ENCODE results near the gene GAP43.

Gene GAP43

DNA sequence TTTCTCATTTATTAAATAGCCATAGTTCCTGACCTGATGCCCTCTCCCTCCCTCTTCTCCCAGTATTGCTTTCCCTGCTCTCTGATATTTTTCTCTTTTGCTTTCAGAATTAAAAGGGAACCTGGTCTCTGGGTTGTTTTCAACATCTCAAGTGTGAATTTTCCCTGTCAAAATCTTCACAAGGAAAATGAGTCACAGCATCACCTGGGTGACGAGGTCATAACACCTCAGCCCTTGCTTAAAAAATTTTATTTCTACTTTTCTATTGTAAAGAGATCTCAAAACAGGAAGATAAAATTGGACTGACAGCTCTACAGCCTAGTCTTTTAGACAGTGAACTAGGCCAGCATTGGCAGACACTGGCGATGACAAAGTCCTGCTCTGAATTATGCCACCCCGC, 40.1 kb downstream of the GAP43 start:
- peak; percentile 8 for DNase-seq

DNA sequence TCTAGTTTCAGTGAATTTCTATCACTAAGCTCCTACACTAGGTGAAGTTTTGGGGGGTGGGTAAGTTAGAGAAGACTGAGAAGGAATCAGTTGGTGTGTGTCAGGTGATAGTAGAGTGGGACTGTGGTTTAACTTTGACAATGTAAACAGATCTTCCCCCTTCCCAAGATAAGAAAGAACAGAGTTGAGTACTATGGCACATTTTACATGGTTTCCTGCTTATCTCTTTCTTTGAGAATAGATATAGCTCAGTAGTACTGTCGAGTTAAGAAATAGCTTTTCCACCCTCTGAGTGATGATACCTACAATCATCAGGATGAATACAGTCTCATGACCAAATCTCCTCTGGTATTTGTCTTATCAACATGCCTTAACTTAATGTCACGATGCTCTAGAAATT, 42.8 kb downstream of the GAP43 start:
- DNase-seq: no peak

DNA sequence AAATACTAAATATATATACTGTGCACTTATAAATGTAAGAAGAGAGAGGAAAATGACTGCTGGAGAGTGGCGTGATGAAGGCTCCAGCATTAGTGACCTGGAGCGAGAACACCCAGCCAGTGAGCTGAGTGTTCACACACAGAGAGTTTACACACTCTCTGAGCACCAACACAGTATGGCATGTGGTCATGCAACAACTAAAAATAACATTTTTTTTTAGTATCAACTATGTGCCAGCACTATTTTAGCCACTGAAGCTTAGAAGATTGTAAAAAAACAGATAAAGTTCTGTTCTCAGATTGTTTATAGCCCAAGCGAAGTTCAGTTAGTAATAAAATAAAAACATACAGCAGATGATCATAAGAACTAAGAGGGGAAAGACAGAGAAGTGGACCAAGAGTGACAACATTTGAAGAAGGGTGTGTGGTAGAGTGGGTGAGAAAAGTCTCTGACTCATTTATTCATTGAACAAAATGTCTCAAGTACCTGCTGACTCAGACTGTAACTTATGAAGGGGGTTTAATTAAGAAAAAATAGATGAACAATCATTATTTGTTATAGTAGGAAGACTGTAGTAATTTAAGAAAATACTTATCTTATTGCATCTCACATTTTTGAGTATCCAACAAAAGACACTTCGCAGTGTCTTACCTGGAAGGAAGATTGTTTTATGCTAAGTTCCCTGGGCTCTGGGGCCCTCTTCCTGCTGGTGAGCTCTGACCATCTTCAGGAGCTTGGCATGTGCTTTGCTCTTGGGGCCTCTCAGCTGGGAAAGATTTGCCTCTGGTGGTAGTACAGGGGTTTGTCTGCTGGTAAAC, 43.8 kb downstream of the GAP43 start:
- peak; percentile 5 for DNase-seq

DNA sequence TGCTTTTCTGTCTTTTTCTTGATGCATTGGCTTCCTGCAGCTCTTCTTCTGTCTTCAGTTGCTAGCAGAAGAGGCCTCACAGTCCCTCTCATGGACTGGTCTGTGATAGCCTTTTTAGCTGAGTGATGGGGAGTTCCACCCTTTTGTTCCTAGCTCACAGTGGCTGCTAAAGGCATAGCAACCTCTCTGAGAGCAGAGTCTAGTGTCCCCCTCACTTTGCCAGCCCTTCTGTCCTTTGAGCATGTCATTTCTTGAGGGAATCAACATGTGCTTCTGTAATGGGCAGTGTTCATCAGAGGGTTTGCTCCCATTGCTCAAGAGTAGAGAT, 44.4 kb downstream of the GAP43 start:
- DNase-seq: no peak

DNA sequence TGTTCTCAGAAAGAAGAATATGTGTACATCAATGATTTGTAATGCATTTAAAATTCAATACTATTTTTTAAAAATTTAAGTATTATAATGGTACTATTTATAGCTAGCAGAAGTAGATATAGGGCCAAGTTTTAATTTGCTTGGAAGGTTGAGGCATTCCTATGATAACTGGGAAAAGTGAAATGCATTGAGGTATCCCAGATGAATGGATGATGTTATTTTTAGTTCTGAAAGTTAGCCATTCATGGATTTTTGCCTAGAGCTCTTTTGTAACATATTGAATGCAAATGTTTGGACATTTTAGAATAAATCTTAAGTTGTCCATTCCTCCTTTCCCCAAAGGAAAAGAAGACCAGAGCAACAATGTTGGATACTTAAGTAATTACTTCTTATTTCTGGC, 47.6 kb downstream of the GAP43 start:
- no peak for DNase-seq

DNA sequence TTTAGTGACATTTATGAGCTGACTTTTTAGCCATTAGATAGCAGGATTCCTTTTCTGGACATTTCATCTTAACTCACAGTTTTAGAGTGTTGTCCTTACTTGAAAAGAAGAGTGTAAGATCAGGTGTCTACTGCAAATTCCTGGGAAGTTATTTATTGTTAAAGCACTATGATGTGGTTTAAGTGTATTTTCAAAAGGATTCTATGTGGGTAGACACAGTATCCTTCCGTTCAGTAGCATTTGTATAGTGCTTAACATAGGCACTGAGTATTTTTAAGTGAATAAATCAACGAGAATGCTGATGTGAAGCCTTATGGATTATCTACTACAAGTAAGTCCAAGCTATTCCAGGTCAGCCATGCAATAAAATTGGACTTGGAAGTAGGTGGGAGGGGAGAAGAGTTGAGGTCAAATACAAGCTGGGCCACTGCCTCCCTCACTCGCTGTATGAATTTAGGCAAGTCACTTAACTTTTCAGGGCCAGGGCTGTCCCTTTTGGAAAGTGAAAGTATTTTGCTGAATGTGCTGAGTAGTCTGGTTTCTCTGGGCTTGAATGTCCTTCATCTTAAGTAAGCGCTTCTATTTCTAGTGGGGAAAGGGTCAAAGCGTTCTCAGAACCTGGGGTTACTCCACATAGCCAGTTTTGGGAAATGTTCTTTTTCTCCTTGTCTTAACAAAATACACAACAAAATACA, 48.6 kb downstream of the GAP43 start:
- DNase-seq: peak; percentile 24

DNA sequence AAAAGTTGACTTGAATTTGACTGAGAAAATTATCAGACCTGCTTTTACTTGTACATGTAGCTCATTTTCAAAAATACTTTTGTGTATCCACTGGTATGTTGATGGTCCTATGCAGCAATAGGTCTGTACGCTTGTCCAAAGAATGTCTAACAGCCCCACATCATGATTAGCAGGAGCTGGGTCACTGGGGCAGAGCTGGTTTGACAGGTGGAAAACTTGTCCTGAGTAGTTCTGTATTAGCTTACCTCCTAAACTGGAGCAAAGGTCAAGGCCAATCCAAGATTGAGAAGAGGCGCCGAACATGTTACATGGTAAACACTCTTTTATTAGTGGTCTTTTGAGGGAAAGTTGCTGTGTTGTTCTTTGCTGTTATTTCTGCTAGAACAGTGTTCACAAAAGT, 50.6 kb downstream of the GAP43 start:
- no peak for DNase-seq

DNA sequence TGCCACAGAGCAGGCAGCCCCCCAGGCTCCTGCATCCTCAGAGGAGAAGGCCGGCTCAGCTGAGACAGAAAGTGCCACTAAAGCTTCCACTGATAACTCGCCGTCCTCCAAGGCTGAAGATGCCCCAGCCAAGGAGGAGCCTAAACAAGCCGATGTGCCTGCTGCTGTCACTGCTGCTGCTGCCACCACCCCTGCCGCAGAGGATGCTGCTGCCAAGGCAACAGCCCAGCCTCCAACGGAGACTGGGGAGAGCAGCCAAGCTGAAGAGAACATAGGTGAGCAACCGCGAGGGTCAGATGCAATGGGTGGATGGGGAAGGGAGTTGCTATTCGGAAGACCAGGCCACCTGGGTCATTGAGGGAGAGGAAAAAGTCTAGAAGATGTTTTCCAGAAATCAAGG, 53.0 kb downstream of the GAP43 start:
- DNase-seq: no peak

DNA sequence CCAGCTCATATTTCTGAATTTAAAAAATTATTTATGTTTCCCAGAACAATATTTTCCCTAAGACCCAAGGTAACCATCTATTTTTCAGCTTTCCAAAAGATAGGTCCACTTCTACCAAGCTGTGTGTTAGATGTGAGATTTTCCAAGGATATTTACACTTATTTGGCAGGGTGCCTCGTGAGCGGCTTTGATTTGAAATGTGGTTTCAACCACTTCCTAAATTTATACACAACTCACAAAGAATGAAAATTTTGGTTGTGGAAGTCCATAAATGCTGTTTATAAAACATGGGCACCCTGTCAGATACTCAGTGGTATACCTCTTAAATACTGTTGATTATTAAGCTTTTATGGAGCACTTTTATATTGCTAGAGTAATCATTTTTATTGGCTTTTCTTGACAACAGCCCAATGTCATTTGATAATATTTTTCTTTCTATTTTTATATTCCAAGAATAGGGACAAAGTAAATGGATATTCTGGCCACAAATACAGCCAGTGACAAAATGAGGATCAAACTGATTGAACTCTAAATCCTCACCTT, 57.6 kb downstream of the GAP43 start:
- no peak for DNase-seq

DNA sequence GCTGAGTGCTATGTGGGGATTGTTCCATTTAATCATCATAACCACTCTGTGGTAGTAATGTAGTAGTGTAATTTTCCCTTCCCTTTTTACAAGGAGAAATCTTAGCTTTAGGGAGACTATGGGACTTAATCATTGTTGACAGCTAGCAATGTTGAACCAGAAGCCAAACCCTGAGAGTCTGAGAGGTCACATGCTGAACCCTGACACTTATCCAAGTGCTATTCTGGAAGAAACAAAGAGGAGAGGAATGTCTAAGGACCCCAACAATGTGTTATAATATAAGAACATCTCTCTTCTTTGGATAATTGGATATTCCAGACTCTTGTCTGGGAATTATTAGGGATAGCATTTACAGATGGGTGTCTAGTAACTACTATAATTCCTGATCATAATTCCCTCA, 58.4 kb downstream of the GAP43 start:
- no peak for DNase-seq

DNA sequence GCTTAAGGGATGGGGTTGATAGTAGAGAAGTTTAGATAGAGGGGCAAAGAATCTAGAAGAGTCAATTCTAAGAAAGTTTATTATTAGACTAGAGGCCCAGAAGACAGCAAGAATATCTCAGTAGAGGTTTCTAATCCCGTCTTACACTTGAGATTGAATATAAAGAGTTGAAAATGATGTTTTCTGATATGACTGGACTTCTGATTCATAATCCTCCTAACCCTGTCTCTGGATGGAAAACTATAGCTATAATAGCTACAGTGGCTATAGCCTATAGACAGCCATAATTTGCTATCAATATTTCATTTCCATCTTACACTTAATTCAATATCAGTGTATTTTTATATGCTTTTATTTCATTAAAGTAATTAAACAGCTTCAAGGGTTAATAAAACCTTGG, 60.0 kb downstream of the GAP43 start:
- no peak for DNase-seq

DNA sequence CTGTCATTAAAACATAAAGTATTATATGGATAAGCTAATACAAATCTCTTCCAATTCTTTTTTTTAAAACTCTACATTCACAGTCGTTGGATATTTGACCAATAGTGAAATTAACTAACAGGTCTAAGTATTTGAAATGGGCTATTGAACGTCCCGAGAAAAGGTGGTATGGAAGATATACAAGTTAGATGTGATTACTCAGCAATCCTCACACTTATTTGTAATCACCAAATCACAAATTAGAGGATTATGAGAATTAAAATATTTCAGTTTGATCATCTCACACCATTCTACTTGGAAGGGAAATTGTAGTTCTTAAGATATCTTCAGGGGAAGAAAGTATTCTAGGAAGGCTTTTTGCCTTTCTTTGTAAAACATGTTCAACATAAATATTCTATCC, 60.5 kb downstream of the GAP43 start:
- no peak for DNase-seq

DNA sequence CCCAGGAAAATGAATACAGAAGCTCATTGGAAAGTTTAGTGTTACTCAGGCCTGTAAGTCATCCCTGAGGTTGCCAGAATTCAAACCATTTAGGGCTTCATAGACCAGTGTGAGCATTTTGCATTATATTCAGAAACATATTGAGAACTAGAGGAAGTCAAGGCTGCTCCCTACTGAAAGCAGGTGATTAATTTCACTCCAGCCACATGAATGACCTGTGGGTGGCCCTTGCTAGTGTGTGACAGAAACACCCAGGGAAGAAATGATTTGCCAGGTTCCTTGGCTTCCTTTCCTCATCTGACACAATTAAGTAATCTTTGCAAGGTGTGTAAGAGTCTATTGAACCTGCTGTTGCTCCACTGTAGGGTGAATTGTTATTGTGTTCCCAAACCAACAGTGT, 61.8 kb downstream of the GAP43 start:
- no peak for DNase-seq

DNA sequence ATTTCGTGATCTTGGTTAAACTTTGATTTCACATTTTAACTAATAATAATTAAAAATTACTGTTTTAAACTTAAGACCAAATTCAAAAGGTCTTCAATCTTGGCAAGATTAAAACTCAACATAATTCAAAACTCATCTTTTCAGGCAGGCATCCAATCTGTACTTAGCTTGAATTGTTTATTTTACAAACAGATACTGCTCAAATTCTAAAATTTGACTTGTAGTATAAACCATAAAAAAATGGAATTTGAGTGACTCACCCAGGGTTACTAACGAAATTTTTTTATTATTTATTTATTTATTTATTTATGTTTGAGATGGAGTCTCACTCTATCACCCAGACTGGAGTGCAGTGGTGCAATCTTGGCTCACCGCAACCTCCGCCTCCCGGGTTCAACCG, 64.4 kb downstream of the GAP43 start:
- no peak for DNase-seq

DNA sequence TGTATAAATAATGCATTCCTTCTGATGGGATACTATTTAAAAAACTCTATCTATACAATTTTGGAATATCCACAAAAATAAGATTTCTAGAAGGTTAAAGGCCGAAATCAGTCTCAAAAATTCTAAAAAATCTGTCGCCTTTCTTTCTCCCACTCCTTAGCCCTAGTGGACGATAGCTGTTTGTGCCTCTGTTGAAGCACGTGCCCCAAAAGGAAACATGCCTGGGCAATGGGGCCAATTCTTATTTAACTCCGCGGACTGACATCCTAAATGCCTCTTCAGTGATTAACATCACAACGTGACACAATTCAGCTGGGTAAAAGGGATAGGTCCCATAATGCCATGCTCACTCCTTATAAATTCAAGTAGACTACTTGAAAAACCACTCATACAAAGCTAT, 65.1 kb downstream of the GAP43 start:
- DNase-seq: no peak

DNA sequence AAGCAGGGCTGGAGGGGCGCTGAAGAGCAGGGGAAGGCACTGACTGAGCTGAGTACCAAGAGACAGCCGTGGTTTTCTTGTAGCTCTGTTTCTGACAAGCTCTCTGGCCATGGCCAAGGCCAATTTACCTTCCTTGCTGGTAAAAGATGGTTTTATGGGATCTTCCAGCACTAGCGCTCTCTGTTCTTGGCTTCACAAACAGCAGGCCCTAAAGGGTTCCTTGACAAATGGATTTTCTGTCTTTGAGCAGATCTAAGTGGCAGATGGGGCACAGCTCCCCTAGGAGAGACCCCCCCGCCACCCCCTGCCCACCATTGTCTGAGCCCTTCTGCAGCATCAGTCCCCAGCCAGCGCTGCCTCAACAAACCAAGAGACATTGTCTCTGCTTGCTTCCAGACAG, 66.6 kb downstream of the GAP43 start:
- DNase-seq: no peak

DNA sequence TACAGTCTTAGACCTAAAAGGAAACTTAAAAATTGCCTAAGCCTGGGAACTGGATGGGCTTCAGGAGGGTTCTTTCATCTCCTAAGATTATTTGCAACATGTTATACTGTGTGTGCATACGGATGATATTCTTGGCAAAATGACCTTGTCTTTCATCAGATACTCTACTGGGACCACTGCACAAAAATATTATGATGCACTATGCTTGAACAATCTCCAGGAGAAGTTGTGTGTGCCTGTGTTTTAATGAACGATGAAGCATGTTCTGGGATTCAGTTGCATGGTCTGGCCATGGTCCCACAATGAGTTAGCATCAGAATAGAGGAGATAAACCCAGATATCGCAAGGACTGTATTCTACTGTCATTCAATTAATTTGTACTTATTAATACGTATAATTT, 68.7 kb downstream of the GAP43 start:
- DNase-seq: no peak

DNA sequence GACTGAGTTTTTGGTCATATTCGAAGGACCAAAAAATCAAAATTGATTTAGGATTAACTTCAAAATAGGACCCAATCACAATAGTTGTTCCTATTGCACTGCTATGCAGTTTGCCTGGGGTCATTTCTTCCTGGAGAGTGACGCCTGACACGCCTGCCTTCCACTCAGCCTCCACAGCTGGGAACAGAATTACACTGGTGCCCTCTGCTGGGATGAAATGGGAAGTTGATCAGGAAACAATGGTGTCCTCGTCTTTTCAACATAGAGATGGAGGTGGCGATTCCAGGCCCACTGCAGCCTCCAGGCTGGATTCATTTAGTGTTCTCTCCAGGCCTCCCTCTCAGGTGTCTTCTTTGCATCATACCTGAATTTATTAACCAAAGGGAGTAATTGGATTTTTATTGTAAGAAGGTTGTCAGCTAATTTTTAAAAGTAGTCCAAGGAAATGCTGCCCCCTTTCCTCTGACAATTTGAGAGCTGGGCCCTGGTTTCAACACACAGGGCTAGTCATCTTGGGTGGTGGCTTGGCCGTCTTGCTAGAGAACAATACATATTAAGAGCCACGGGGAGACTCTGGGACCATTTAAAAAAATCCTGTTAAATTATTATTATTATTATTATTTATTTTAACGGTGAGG, 69.7 kb downstream of the GAP43 start:
- DNase-seq: peak; percentile 56

DNA sequence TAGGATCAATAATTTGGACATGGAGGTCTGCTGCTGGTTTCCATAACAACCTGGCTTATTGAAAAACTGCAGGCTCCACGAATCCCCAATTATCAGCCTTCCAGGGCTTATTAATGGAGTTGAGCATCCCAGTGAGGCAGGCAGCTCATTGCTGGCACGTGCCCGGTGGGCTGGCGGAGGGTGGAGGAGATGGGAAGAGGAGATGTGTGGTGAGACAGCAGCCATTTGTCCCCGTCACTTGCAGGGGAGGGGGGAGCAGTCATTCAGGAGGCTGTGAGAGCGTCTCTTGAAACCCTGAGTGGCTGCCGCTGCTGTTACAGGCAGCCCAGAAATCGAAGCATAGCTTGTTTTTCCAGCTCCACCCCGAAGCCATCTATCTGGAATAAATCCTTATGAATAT, 70.6 kb downstream of the GAP43 start:
- DNase-seq: no peak

DNA sequence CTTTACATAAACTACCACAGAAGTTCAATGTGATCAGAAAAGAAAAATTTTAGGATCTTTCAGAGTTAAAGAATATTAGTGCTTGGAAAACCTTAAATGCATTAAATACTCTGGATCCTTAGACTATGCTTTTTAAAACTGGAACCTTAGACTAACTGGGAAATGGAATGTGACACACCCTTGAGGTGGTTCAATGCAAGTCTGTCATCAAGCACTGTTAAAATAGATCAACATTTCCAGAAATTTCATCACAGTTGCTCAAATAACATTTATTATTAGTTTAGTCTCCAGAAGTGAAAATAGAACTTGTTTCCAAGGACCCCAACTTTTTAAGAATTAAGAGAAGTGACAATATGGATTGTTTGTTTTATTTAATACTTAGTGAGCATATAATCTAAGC, 71.8 kb downstream of the GAP43 start:
- no peak for DNase-seq

DNA sequence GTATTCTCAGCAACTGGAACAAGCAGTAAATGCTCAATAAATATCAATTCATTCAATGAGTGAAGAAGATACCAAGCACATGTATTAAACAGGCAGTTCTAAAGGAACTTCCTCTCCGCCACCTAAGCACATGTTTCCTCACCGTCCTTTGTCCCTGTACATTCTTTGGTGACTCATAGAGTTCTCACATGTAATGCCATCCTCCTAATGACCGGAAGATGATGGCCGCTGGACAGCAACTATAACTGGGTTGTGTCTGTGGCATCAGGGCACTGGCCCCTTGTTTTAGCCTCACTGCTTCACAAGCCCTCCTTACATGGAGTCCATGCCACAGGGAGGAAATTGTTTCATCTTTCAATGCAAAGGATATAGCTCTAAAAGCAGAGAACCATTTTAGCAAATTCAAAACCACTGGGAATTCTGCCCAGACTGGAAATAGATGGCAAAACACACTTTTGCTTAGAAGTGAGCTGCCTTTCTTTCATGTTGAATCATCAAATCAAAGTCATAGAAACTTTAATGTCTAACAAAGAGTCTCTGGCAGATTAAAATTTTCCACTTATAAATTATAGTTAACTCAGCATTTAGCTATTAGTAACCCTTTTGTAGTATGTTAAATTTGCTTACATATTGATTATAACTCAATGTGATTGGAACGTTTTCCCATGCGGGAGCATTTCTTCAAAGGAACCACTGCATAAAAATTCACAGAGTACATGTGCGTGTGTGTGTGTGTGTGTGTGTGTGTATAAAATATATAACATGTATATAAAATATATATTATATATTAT, 74.1 kb downstream of the GAP43 start:
- no peak for DNase-seq

DNA sequence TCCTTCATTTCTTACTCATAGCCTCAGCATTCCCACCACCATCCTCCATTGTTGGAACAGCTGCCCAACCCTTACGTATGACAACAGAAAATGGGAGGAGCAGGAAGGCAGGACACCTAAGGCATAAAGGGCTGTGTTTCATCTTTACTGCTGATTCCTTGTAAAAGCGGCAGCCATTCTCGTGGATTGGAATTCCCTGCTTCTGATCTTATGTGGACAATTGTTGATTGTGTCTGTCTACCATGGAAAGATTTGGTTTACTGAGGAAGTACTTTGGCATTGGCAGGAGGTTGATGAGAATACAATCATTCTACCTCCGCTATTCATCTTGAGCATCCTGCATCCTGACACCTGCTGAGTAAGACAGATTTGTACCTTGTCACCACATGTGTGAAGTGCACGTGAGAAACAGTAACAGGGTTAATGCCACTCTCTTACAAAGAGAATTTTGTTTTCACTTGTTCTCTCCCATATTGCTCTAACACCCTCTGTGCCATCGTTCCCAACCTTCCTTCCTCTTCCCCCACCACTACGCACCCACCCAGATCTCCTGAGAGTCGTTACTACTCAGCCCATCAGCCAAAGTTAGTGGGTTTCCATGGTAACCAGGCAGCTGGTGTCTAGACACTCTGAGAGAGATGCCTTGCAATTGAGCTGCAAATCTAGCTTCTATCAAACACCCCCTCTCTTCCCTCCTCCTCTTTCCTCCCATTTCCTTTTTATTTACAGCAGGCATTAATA, 75.7 kb downstream of the GAP43 start:
- no peak for DNase-seq

DNA sequence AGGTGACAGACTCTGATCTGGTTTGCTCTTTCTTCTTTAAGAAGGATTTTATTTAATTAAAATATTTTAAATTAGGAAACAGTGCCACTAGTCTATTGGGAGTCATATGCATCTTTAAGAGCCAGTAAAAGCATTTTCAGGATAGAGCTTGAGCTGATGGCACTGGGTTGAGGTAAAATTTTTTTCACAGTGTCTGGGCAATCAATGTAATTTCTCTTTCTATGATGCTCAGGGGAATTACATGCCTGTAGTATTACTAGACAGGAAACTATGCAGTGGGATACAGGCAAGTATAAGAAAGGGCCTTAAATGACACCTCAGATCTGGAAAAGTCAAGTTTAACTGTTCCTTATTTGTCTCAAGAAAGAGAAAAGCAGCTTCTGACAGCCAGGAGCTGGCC, 76.4 kb downstream of the GAP43 start:
- no peak for DNase-seq

Data from inflammatory macrophage treated with lipopolysaccharide for 4 hours (primary cell).